NCI-H2029 treated with DMSO at 0.1 percent for 48 hours (cell line): Measurements from ENCODE around the gene TEDDM1.

ENCODE experiments used
- DNase-seq: peaks from one replicate; lab custom pipeline; 2025; lab: John Stamatoyannopoulos, UW

Gene TEDDM1

GRCh38 chr1:182406012-182406411, 5.5 kb upstream of the TEDDM1 start:
- DNase-seq = no peak

GRCh38 chr1:182405578-182405977, 5.1 kb upstream of the TEDDM1 start:
- no peak for DNase-seq

- DNase-seq = no peak
Measured at GRCh38 chr1:182404781-182405180, 4.3 kb upstream of the TEDDM1 start.

GRCh38 chr1:182397653-182398393, 2.6 kb downstream of the TEDDM1 start:
- DNase-seq = no peak

- no peak for DNase-seq
Measured at GRCh38 chr1:182395906-182396305, 4.6 kb downstream of the TEDDM1 start.

GRCh38 chr1:182394055-182394775, 6.3 kb downstream of the TEDDM1 start:
- no peak for DNase-seq

GRCh38 chr1:182392050-182393028, 8.1 kb downstream of the TEDDM1 start:
- no peak for DNase-seq

GRCh38 chr1:182391362-182392049, 9.0 kb downstream of the TEDDM1 start, which contains the start of gene GLUL:
Gene GLUL, minus strand, starts transcription at chr1:182391790. Its CDS starts 3,053 bp downstream, at chr1:182388737.
- DNase-seq = peak; percentile 42

GRCh38 chr1:182391028-182391361, 9.5 kb downstream of the TEDDM1 start:
- no peak for DNase-seq

GRCh38 chr1:182389619-182390047, 10.8 kb downstream of the TEDDM1 start:
- DNase-seq = no peak

GRCh38 chr1:182388392-182389134, 11.9 kb downstream of the TEDDM1 start:
- no peak for DNase-seq

GRCh38 chr1:182387566-182387965, 12.9 kb downstream of the TEDDM1 start:
- no peak for DNase-seq

GRCh38 chr1:182386980-182387379, 13.5 kb downstream of the TEDDM1 start:
- DNase-seq = no peak

- DNase-seq = no peak
Measured at GRCh38 chr1:182385885-182386853, 14.3 kb downstream of the TEDDM1 start.

- DNase-seq = peak; percentile 72
Measured at GRCh38 chr1:182384387-182384960, 16.0 kb downstream of the TEDDM1 start.

GRCh38 chr1:182383934-182384333, 16.5 kb downstream of the TEDDM1 start:
- DNase-seq = no peak

GRCh38 chr1:182383037-182383661, 17.3 kb downstream of the TEDDM1 start:
- no peak for DNase-seq

GRCh38 chr1:182381962-182382819, 18.3 kb downstream of the TEDDM1 start:
- no peak for DNase-seq
